Skeletal muscle tissue (tissue), 4 donors: ENCODE measurements around the gene ALAS1. TPM values are rescaled to one million over a fixed set of nuclear protein-coding genes. Genes with fewer than 3 reads are reported as not detected.
"Not testable (repeated sequence)": the region's sequence is repeated elsewhere in the genome, so short reads cannot be mapped to it uniquely, and the experiment has no call there.

ENCODE experiments used
- H3K27ac ChIP-seq: one replicate; pipeline ENCODE4 v1.7.0; 2013; ENCODE audit warnings: mild to moderate bottlenecking, low read depth, low read length, inconsistent platforms
- H3K27me3 ChIP-seq, 3 donors: one replicate each; pipeline ENCODE4 v1.7.0; 2013; ENCODE audit warnings: low read length in 3 of 3; ENCODE audit not compliant: control insufficient read depth in 3 of 3, insufficient read depth in 3 of 3
- H3K36me3 ChIP-seq, 3 donors: one replicate each; pipeline ENCODE4 v1.7.0; 2013; ENCODE audit warnings: low read length in 3 of 3; ENCODE audit not compliant: control insufficient read depth in 3 of 3, insufficient read depth in 3 of 3
- H3K4me1 ChIP-seq, 3 donors: one replicate each; pipeline ENCODE4 v1.7.0; 2013; ENCODE audit warnings: low read length in 3 of 3, mild to moderate bottlenecking in 3 of 3; ENCODE audit not compliant: control insufficient read depth in 3 of 3, insufficient read depth in 3 of 3
- H3K4me3 ChIP-seq, 3 donors: one replicate each; pipeline ENCODE4 v1.7.0; 2013; ENCODE audit warnings: low read length in 3 of 3
- H3K9ac ChIP-seq, 3 donors: one replicate each; pipeline ENCODE4 v1.7.0; 2013; ENCODE audit warnings: low read length in 3 of 3, mild to moderate bottlenecking in 3 of 3, moderate library complexity in 2 of 3, low read depth in 1 of 3
- H3K9me3 ChIP-seq, 3 donors: one replicate each; pipeline ENCODE4 v1.7.0; 2013; ENCODE audit warnings: low read length in 3 of 3; ENCODE audit not compliant: control insufficient read depth in 3 of 3
- total RNA-seq: library from RNA; depleted of rRNA; stranded (reverse); fragments of >200 nt; gene quantifications from one replicate; pipeline ENCODE4 v1.2.3, GENCODE V29; 2014
- donor health status: Osteomylitis.

ALAS1 gene
- total RNA-seq = 31.3 TPM

DNA sequence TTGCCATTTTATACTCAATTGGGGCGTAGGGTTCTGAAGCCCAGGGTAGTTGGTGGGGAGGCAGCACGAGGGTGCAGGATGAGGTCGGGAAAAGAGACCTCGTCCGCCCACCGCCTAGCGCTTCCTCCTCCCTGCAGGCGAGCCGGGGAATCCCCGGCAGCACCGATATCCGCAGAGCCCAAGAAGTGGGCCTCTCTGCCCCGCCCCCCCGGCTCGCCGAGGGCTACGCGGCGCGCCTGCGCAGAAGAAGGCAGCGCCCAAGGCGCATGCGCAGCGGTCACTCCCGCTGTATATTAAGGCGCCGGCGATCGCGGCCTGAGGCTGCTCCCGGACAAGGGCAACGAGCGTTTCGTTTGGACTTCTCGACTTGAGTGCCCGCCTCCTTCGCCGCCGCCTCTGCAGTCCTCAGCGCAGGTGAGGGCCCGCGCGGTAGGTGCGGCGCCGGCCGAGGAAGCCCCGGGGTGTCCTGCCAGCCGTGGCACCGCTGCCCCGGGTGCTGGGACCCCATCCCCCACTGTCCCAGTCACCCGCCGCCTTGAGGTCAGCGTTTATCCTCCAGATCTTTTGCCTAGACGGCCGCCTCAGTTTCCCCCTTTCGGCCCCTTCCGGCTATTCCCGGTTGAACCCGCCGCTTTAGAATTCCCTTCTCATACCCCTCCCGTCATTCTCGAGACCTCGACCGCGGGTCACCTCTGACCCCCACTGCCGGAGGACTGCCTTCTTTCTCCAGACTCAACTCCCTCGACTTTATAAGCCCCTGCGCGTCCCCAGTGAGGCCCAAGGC is at the start of gene ALAS1:
Gene ALAS1 (plus strand): TSS at position 319 of the 784 bp plus-strand sequence. CDS start 1,082 bp downstream, outside the sequence.
- Histone ChIP-seq H3K9ac (peak within 1 kb of the TSS; percentile 84 to 94 (median 94)), H3K27me3 (no peaks in the 10 kb centered on the region), H3K4me3 (peak within 1 kb of the TSS; percentile 84 to 89 (median 85)), H3K36me3 (peaks cover 17% of the 10 kb centered on the region in 3 donors), H3K27ac (peak within 1 kb of the TSS; percentile 82), H3K4me1 (peaks cover 28 to 34% (median 28%) of the 10 kb centered on the region in 3 donors), H3K9me3 (no peaks in the 10 kb centered on the region)

DNA sequence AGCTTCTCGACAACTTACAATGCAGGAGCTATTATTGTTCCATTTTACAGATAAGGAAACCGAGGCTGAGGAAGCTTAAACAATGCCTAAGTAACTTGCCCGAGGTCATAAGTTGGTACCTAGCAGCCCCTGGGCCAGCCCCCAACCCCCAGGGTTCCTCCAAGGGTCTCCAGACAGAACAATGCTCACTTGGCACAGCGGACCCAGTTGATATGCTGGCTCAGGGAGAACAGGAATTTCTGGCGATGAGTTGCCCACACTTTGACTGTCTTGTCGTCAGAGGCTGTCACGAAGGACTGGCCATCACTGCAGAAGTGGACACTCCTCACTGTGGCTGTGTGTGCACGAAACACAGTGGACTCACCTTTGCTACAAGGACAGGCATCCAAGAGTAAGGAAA is 48.9 kb upstream of the ALAS1 start:
- Histone ChIP-seq H3K36me3 (peaks cover 0 to 5% (median 2%) of the 10 kb centered on the region in 3 donors), H3K27ac (no peak overlapping the region), H3K9ac (no peak overlapping the region), H3K4me3 (no peak overlapping the region), H3K27me3 (no peaks in the 10 kb centered on the region), H3K9me3 (no peaks in the 10 kb centered on the region), H3K4me1 (peaks cover 11 to 12% (median 12%) of the 10 kb centered on the region in 3 donors)

DNA sequence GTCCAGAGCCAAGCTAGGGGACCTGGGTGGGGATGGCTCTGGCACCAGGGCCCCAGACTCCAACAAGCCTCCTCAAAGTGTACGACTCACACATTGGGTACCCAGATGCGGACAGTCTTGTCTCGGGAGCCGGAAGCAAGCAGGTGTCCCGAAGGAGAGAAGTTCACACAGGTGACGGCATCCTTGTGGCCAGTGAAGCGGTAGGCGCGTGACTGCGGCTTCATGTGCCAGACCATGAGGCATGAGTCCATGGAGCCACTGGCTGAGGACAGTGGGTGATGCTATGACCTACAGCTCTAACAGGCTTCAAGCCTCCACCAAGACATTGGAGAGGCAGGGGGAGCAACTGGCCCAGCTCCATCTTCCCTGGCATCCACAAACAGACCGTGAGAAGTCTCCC is 48.2 kb upstream of the ALAS1 start:
- H3K9me3 ChIP-seq = no peaks in the 10 kb centered on the region
- H3K27me3 ChIP-seq = no peaks in the 10 kb centered on the region
- H3K9ac ChIP-seq = no peak overlapping the region
- H3K4me3 ChIP-seq = no peak overlapping the region
- peaks cover 0 to 5% (median 2%) of the 10 kb centered on the region in 3 donors for H3K36me3 ChIP-seq
- no peak overlapping the region for H3K27ac ChIP-seq
- peaks cover 10 to 11% (median 11%) of the 10 kb centered on the region in 3 donors for H3K4me1 ChIP-seq

DNA sequence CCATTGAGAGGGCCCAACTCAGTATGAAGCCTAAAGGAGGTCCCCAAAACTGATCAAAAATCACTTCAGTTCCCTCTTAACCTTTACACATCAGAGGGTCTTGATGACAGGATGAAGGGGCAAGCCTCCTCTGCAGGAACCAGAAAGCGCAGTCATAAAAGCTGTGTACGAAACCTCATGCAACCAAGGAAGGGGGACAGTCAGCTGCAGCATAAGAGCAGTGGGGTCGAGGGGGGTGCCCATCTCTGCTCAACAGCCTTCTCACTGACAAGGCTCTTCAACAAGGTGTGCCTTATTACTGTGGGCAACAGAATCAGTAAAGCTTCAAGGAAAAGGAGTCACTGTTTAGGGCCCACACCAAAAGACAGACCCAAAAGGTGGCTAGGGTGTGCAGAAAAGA is 47.6 kb upstream of the ALAS1 start:
- H3K27me3 ChIP-seq = no peaks in the 10 kb centered on the region
- no peaks in the 10 kb centered on the region for H3K9me3 ChIP-seq
- peaks cover 0 to 5% (median 1%) of the 10 kb centered on the region in 3 donors for H3K36me3 ChIP-seq
- no peak overlapping the region for H3K27ac ChIP-seq
- peaks cover 10 to 15% (median 11%) of the 10 kb centered on the region in 3 donors for H3K4me1 ChIP-seq
- H3K9ac ChIP-seq = no peak overlapping the region
- H3K4me3 ChIP-seq = no peak overlapping the region

DNA sequence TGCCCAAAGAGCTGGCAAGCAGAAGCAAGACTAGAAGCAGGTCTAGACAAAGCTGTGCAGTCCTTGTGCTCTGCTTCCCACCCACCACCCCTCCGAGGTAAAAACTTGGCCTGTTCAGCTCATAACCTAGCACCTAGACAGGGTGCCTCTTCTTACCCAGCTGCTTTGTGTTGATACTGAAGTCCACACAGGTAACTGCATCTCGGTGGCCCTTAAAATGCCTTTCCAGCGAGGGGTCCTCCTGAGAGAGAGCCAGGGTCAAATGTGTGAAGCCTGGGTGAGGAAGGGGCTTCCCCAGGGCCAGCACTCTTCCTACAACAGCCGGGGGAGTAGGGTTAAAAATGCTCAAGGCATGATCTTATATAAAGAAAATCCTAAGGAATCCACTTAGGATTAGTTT is 47.1 kb upstream of the ALAS1 start:
- no peak overlapping the region for H3K27ac ChIP-seq
- H3K36me3 ChIP-seq = peaks cover 0 to under 1% (median 0%) of the 10 kb centered on the region in 3 donors
- no peak overlapping the region for H3K9ac ChIP-seq
- H3K27me3 ChIP-seq = no peaks in the 10 kb centered on the region
- peaks cover 10 to 15% (median 11%) of the 10 kb centered on the region in 3 donors for H3K4me1 ChIP-seq
- no peak overlapping the region for H3K4me3 ChIP-seq
- H3K9me3 ChIP-seq = no peaks in the 10 kb centered on the region

DNA sequence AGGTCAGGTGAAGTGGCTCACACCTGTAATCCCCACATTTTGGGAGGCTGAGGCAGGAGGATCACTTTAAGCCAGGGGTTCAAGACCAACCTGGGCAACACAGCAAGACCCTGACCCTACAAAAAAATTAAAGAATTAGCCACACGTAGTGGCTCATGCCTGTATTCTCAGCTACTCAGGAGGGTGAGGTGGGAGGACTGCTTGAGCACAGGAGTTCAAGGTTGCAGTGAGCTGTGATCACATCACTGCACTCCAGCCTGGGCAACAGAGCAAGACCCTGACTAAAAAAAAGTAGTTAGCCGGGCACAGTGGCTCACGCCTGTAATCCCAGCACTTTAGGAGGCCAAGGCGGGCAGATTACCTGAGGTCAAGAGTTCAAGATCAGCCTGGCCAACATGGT is 46.0 kb upstream of the ALAS1 start:
- not testable (repeated sequence) for H3K27ac ChIP-seq, H3K27me3 ChIP-seq, H3K9ac ChIP-seq, H3K9me3 ChIP-seq, H3K36me3 ChIP-seq, H3K4me3 ChIP-seq
- H3K4me1 ChIP-seq = peaks cover 10 to 15% (median 11%) of the 10 kb centered on the region in 3 donors

DNA sequence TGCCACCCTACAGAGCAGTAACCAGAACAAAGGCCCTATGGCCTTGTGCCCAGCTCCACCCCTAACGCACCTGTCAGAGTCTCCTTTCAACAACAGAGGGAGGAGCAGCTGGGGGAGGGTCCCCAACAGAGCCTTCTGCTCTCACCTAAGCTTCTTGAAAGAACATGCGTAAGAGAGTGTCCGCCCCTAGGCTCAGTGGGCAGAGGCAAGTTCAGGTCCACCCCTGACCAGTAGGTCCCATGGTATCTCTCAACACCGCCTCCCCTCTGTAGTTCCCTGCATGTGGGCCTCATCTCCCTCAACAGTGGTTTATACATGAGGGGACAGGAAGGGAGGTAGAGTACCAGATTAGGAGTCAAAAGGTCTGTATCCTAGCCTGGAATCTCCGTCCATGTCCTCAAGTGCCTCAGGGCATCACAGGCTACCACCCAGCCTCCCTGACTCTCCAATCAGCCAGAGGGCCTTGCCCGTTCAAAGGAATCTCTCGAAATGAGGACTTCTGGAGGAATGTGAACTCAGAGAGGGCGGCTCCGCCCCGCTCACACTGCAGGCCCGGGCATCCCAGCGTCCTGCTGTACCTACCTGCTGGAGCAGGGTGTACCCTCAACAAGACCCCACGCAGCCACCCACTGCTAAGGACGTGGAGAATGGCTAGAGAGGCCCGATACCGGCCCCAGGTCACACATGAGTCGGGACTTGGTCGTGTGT is 44.4 kb upstream of the ALAS1 start:
- peak overlapping the region; percentile 79 to 85 (median 83) for H3K4me3 ChIP-seq
- peak overlapping the region; percentile 79 for H3K9ac ChIP-seq
- no peaks in the 10 kb centered on the region for H3K36me3 ChIP-seq
- no peaks in the 10 kb centered on the region for H3K9me3 ChIP-seq
- H3K4me1 ChIP-seq = peaks cover 10 to 15% (median 11%) of the 10 kb centered on the region in 3 donors
- peak overlapping the region; percentile 91 for H3K27ac ChIP-seq
- H3K27me3 ChIP-seq = no peaks in the 10 kb centered on the region

DNA sequence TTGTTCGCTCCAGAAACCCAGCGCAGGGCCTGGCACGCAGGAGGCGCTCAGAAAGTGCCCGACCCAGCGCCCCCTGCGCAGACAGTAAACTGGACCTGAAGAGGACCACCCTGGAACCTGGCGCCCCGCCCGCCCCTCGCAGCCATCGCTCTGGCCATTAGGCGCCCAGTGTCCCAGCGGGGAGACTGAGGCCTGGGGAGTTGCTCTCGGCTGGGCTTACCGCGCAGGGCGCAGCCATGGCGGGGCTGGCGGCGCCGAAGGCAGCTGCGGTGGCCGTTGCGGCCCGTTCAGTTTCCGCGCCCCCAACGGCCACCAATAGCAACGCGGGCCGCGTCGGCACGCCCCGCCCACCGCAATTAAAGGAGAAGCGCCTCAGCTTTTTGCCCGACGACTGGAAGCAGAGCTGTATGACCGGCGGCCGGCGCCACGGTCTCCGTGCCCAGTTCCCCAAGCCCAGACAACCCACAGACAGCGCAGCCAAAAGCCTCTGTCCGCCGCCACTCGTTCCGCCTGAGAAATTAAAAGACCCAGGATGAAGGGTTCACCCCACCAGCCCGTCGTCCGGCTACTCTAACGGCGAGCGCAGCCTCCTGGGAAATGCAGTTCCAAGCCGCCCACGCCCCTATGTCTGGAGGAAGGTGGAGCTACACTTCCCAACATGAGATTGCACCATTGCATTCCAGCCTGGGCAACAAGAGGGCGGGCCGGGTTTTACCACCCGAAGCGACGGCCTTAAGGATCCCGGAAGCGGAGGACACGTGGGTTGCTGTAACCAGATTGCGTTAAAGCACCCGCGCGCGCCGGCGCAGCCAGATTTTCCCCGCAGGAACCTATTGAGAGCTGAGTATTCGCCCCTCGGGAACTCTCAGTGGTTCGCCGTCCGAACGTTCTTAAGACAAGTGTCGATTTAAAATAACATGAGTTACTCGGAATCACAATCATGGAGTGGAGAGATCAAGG is 43.5 kb upstream of the ALAS1 start, which contains the start of gene POC1A:
Gene POC1A (minus strand): TSS at position 289 of the 960 bp plus-strand sequence. CDS start 51 bp downstream, at position 238.
- Histone ChIP-seq H3K9me3 (no peaks in the 10 kb centered on the region), H3K4me1 (peaks cover 10 to 15% (median 11%) of the 10 kb centered on the region in 3 donors), H3K9ac (peak within 1 kb of the TSS; percentile 79 to 87 (median 79)), H3K36me3 (no peaks in the 10 kb centered on the region), H3K27me3 (no peaks in the 10 kb centered on the region), H3K27ac (peak within 1 kb of the TSS; percentile 91), H3K4me3 (peak within 1 kb of the TSS; percentile 79 to 85 (median 83))

DNA sequence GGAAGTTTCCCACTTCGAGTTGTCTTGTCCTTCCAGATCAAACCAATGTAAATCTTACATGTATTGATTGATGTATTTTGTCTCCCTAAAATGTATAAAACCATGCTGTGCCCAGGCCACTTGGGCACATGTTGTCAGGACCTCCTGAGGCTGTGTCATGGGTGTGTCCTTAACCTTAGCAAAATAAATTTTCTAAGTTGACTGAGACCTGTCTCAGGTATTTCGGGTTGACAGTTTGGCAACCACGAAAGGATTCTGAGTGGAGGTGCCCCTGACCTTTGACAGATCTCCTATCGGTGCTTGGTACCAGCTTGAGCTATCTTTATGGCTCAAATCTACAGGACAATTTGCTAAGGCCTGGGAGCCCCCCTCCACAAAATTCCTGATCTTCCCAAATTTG is 42.0 kb upstream of the ALAS1 start:
- Histone ChIP-seq H3K27ac (no peak overlapping the region), H3K27me3 (no peaks in the 10 kb centered on the region), H3K4me3 (no peak overlapping the region), H3K9ac (no peak overlapping the region), H3K9me3 (no peaks in the 10 kb centered on the region), H3K4me1 (peaks cover 10 to 15% (median 11%) of the 10 kb centered on the region in 3 donors), H3K36me3 (no peaks in the 10 kb centered on the region)
